GM21717 (cell line): ENCODE results near the gene OR51B5.
"Not testable (repeated sequence)": the region's sequence is repeated elsewhere in the genome, so short reads cannot be mapped to it uniquely, and the experiment has no call there.

Source experiments
- ATAC-seq: cut with Tn5 transposase; IDR thresholded peaks from one replicate; pipeline ENCODE4 v1.9.1; 2021; ENCODE audit warnings: mild to moderate bottlenecking, moderate library complexity; ENCODE audit not compliant: unreplicated experiment

The OR51B5 gene

GRCh38 chr11:5336331-5336730 is 7.0 kb downstream of the OR51B5 start:
- ATAC-seq, result no peak

GRCh38 chr11:5335170-5335569 is 8.2 kb downstream of the OR51B5 start:
- no peak for ATAC-seq

- no peak for ATAC-seq
These were observed 19.1 kb downstream of the OR51B5 start, which contains the start of gene OR51B2 for GRCh38 chr11:5324197-5324596. Gene OR51B2, minus strand, starts transcription at chr11:5324297. Its CDS starts 0 bp downstream, at chr11:5324297.

- no peak for ATAC-seq
These were observed 26.0 kb downstream of the OR51B5 start for GRCh38 chr11:5317292-5317691.

GRCh38 chr11:5313326-5314023 is 29.8 kb downstream of the OR51B5 start:
- not testable (repeated sequence) for ATAC-seq

GRCh38 chr11:5310423-5310822 is 32.9 kb downstream of the OR51B5 start:
- no peak for ATAC-seq

DNA sequence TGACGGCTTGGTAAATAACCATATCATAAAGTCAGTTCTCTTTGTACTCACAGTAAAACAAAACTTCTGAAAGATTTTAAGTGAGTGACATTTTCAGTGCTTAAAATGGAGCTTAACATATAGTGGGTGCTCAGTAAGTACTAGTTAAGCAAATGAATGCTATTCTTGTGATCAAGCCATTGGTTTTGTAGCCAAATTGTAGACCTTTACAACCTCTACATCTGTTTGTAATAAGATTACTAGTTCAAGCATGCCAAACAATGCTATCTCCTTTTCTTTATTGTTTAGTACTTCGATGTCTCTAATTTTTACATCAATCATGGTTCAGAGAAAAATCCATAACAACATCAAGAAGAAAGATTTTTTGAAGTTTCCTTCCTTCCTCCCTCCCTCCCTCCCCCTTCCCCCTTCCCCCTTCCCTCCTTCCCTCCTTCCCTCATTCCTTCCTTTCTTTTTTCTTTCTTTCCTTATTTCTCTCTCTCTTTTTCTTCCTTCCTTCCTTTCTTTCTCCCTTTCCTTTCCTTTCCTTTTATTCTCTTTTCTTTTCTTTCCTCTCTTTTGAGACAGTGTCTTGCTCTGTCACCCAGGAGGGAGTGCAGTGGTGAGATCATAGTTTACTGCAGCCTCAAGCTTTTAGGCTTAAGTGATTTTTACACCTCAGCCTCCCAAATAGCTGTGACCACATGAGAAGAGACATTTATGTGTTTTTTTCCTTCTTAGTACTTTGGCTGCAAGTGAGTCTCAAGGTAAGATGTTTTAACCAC is 35.9 kb downstream of the OR51B5 start:
- no peak for ATAC-seq

DNA sequence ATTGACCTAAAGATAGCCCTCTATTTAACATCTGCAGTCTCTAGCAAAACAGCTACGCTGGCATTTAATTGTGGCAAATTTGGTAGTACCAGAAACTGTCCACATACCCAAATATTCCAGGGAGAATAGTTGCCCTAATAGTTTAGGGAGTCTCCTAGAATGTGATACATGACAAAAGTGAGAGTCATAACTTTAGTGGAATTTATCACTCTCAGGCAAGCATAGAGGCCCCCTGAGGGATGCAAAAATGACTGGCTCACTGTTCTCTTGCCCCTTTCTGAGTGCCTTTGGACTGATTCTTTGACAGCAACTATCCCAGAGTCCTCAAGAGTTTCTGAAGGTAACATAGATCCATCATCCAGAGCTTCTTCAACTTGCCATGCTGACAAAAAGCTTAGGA is 39.3 kb downstream of the OR51B5 start:
- no peak for ATAC-seq

DNA sequence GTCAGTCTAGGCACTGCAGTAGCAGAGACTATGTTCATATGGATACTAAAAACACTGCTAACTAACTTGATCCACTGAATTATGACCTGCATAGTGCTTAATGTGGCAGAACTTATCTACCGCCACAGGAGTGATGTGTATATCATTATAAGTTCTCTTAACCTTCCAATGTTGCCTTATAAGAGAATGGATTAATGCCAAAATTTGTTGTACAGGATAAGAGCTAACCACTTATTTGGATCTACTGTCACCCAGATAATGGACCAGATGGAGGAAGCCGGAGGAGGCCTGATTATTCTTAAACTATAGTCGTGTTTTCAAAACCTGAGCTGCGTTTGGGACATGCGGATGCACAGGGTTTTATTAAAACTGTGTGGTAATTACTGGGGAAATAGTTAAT is 39.7 kb downstream of the OR51B5 start:
- no peak for ATAC-seq

- no peak for ATAC-seq
These were observed 41.5 kb downstream of the OR51B5 start, which contains the start of gene OR51B4 for GRCh38 chr11:5301846-5302245. Gene OR51B4, minus strand, starts transcription at chr11:5301946. Its CDS starts 0 bp downstream, at chr11:5301946.

DNA sequence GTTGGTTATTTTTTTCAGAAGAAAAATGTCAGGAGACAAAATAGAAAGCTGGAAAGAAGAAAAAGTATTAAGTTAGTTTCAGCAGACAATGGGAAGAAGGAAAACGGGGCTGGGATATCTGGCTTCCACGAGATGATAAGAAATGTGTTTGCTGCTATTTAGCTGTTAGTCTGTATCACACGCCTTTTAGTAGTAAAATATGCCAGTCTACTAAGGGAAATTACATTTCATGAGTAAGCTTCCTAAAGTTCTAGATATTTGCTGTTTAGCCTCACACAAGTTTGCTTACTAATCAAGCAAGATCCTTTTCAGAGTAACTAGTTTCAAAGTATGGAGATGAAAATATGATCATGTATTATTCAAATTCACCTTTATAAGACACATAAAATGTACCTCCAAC is 43.1 kb downstream of the OR51B5 start:
- no peak for ATAC-seq

GRCh38 chr11:5298451-5298850 is 44.9 kb downstream of the OR51B5 start:
- no peak for ATAC-seq

GRCh38 chr11:5297721-5298323 is 45.5 kb downstream of the OR51B5 start:
- ATAC-seq, result no peak

DNA sequence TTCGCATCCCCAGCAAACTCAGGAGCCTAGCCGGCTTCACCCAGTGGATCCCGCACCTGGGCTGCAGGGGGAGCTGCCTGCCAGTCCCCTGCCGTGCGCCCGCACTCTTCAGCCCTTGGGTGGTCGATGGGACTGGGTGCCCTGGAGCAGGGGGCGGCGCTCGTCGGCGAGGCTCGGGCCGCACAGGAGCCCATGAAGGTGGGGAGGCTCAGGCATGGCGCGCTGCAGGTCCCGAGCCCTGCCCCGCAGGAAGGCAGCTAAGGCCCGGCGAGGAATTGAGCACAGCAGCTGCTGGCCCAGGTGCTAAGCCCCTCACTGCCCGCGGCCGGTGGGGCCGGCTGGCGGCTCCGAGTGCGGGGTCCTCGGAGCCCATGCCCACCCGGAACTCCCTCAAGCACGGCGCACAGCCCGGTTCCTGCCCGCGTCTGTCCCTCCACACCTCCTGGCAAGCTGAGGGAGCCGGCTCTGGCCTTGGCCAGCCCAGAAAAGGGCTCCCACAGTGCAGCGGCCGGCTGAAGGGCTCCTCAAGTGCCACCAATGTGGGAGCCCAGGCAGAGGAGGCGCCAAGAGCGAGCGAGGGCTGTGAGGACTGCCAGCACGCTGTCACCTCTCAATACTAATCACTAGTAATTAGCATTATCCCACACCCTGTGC is 48.9 kb downstream of the OR51B5 start:
- ATAC-seq, result not testable (repeated sequence)

GRCh38 chr11:5293028-5293427 is 50.3 kb downstream of the OR51B5 start:
- no peak for ATAC-seq
